Activated CD4-positive, alpha-beta T cell treated with anti-CD3 and anti-CD28 coated beads, Interleukin-2, amount 50 U/mL, for 4 hours (primary cell): ENCODE data around the gene C1orf50.
"Not testable (repeated sequence)": the region's sequence is repeated elsewhere in the genome, so short reads cannot be mapped to it uniquely, and the experiment has no call there.

Source experiments
- DNase-seq, 2 experiments: peaks; one replicate each; pipeline ENCODE4 v3.0.0-alpha.2; 2020

Gene C1orf50

GRCh38 chr1:42740851-42741580 is 26.0 kb upstream of the C1orf50 start:
- DNase-seq: no peak

- no peak for DNase-seq
These were observed 25.3 kb upstream of the C1orf50 start for GRCh38 chr1:42741706-42742105.

- no peak for DNase-seq
These were observed 24.9 kb upstream of the C1orf50 start for GRCh38 chr1:42742141-42742540.

GRCh38 chr1:42742617-42743316 is 24.3 kb upstream of the C1orf50 start:
- DNase-seq: no peak

- DNase-seq: no peak
These were observed 23.5 kb upstream of the C1orf50 start for GRCh38 chr1:42743317-42744147.

DNA sequence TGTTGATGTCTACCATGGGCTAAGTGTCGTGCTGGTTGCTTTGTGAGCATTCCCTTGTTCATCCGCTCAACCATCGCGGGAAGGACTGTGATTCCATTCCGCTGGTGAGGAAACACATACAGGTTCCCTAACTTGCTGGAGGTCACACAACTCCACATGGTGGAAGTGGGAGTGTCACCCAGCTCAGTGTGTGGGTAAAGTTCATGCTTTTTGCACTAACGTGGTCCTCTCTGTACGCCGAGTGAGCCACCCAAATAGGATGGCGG is 23.0 kb upstream of the C1orf50 start:
- no peak for DNase-seq

GRCh38 chr1:42745851-42746250 is 21.2 kb upstream of the C1orf50 start:
- no peak for DNase-seq

DNA sequence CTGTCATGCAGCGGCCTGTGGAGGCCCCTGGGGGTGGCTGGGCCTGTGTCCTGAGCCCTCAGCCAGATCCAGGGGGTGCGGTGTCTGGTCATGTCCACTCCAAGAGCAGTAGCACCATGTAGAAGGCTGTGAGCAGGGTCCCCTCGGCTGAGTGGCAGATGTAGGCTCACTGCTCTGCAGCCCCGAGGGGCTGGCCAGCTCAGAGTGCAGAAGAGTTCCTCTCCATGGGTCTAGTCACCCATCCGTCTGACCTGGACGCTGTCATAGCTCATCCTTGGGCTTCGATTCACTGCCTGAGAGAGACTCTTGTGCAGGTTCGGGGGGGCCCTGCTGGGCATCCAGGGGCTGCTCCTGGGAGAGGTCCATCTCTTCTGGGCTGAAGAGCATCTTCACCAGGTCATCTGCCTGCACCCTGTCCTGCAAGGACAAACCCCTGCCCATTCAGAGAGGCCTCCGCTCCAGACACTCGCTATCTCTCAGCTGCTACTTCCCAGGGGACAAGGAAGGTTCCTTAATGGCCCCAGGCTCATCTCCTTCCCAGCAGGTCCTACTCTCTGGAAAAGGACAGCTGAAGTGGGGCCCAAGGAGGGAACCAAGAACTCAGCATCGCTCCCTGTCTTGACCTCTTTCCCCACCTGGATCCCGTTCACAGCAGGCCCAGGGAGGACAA is 20.5 kb upstream of the C1orf50 start:
- DNase-seq: no peak

- DNase-seq: peak; percentile 40 to 46
These were observed 19.9 kb upstream of the C1orf50 start for GRCh38 chr1:42747125-42747524.

DNA sequence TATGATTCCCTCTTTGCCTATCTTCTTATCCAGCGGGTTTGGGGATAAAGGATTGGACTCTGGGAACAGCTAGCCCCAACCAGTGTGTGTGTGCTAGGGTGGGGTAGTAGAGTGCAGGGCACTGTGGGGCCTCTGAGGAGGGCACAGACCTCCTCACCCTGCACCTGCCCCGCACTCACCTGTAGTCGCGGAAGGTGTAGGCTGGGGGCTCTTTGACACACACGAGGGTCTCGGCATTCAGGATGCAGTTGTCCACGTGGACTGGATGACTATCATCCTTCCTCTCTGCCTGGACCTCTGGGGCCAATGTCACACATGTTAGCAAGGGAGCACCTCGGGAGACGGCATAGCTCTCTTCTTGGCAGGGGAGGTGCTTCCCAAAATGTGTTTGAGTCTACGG is 19.0 kb upstream of the C1orf50 start:
- DNase-seq: no peak

DNA sequence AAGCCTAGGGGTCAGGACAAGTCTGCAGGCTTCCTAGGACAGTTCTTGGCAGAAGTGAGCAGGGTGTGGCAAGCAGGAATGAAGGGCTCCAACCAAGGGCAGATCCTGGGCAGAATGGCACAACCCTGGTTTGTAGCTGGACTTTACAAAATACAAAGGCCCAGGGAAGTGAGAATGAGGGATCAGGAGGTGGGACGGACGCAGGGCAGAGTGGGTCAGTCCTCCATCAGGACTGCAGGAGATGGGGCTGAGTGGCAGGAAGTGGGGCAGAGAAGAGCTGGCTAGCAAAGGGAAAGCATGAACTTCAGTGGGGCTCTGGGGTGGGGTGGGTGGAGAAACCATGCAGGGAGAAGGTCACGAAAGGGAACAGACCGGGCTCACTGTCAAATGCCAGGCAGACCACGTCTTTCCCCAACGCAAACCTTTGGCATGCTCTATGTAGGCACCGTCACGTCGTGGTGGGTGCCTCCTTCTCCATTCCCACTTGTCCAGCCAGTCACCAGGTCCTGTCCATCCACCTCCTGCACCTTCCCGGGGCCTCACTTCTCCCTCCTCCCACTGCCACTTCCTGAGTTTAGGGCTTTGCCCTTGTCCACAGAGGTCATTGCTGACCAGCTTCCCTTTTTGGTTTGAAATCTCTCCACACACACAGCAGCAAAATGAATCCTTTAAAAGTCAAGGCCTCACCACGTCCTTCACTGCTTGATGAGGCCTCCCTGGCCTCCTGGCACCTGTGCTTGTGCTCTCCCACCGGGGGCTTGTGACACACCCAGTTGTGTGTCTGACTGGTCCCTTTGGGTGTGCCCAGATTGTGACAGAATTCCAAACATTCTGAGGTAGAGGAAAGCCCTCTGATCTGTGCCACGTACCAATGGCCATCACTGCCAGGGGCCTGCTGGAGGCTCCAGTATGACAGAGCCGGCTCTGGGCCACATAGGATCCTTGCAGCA is 18.3 kb upstream of the C1orf50 start:
- DNase-seq: no peak

DNA sequence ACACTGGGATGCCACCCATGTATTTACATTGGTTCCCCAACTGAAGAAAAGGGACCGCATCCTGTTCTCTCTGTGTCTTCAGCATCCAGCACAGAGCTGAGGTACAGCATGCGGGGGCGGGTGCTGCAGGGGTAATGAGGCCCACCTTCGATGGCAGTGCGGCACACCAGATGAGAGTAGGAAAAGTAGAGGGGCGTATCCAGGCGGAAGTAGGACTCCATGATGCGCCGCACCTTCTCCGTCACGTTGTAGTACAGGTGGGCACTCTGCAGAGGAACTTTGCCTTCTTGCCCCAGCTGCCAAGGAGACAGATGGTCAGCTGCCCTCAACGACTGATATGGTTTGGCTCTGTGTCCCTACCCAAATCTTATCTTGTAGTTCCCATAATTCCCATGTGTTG is 17.0 kb upstream of the C1orf50 start:
- no peak for DNase-seq

DNA sequence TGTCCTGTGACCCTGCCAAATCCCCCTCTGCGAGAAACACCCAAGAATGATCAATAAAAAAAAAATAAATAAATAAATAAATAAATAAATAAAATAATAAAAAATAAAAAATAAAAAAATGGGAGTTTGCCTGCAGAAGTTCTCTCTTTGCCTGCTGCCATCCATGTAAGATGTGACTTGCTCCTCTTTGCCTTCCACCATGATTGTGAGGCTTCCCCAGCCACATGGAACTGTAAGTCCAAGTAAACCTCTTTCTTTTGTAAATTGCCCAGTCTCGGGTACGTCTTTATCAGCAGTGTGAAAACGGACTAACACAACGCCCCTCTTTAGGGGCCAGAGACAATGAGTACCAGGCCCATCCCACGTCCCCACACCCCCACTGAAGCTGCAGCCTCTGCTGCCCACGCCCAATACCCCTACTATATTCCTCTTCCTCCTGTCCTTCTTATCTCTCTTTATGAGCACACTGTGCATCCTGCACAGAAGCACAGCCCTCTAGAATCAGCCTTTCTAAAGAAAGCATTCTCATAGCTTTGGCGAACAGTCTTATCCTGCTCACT is 15.5 kb upstream of the C1orf50 start:
- DNase-seq: not testable (repeated sequence)

DNA sequence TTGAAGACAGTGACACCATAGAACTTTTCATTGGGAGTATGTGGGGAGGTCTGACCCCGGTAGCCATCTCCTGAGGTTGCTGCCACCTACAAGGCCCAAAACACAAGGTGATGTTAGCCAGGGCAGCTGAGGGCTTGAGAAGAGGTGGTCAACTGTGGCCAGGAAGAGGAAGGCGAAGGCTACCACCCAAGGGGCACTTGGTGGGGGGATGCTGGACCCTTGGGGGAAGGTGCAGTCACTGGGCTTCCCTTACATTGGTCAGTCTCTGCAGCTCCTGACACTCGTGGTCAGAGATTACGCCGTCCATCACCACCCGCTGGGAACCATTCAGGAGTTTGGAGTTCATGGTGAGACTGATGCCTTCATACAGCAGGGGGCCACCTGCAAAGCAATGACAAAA is 14.8 kb upstream of the C1orf50 start:
- no peak for DNase-seq

GRCh38 chr1:42753070-42753469 is 14.0 kb upstream of the C1orf50 start:
- no peak for DNase-seq

DNA sequence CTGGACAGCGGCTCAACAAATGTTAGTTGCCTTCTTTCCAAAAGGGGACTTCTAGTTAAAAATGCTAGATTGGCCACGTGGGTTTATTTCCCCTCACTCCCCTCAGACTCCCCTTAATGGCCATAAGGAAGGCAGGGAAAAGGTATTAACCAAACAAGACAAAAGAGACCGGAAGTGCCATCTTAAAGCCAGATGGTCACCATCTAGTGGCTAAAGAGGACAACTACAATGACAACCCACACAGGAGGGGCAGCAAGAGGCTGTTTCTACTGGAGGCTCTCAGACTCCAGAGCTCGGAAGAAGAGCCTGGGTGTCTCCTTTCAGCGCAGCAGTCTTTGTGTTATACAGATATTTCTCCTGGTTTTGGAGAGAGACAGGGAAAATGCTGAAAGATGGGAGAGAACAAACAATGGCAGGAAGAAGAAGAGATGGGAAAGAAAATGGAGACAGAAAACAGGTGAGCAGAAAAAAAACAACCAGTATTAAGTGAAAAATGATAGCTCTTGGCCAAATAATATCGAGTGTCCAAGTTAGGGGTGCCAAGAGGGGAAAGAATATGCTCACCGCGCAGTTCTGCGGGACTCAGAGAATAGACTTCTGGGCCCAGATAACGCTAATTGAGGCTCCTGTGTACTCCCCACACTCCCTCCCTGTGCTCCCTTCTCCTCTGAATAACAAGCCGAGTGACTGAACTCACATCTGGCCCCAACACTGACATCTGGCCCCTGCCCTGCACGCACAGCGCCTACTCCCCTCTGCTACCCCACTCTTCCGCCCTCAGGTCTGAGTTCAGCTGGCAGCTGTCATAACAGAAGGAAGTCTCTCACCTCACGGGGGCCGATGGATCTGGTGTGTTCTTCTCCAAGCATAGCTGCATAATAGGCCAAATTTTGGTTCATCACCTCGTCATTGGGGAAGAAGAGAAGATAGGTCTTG is 9.8 kb upstream of the C1orf50 start:
- DNase-seq: no peak

- no peak for DNase-seq
These were observed 9.2 kb upstream of the C1orf50 start for GRCh38 chr1:42757892-42758275.

DNA sequence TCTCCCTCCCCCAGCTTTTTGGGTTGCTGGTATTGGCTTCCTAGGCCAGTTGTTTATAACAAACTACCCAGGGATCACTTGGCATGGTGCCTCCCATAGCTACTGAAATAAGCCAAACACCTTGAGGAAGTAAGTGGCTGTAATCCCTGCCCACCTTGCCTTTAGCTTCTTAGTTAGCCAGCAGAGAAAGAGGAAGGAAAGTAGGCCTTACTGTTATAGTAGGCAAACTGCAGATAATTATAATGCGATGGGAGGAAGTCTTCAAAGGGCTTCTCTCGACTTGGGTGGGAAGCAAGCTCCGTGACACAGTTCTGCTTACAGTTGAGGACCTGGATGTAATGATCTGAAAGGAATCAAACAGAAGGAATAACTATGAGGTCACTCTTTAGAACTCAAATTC is 8.4 kb upstream of the C1orf50 start:
- no peak for DNase-seq

DNA sequence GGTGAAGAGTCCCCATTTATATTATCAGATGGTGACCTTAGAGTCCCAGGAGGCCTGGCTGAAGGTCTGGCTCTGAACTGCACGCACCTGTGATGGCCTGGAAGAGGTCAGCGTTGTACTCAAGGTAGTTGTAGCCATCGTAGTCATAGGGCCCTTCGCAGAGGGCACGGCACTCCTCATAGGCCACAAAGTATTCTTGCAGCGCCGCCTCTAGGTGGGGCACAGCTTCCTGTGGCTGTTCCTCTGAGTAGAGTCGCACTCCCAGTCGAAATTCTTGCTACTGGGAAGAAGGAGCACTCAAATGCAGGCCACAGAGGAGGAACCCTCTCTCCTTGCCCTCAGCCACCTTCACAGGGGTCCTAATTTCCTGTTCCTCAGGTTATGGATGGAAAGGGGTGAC is 7.9 kb upstream of the C1orf50 start:
- no peak for DNase-seq

- no peak for DNase-seq
These were observed 5.5 kb upstream of the C1orf50 start for GRCh38 chr1:42761567-42761966.

- no peak for DNase-seq
These were observed 4.8 kb upstream of the C1orf50 start for GRCh38 chr1:42762269-42762668.
